ENCODE data around the gene KCNK15. TPM values are rescaled to one million over a fixed set of nuclear protein-coding genes. Genes with fewer than 3 reads are reported as not detected.

Gene KCNK15
- total RNA-seq, 1 experiment from 2014 or later: not detected

GRCh38 chr20:44788706-44789456 lies 43.2 kb downstream of the KCNK15 start:
- no peak for DNase-seq (ENCODE audit: low spot score)

DNA sequence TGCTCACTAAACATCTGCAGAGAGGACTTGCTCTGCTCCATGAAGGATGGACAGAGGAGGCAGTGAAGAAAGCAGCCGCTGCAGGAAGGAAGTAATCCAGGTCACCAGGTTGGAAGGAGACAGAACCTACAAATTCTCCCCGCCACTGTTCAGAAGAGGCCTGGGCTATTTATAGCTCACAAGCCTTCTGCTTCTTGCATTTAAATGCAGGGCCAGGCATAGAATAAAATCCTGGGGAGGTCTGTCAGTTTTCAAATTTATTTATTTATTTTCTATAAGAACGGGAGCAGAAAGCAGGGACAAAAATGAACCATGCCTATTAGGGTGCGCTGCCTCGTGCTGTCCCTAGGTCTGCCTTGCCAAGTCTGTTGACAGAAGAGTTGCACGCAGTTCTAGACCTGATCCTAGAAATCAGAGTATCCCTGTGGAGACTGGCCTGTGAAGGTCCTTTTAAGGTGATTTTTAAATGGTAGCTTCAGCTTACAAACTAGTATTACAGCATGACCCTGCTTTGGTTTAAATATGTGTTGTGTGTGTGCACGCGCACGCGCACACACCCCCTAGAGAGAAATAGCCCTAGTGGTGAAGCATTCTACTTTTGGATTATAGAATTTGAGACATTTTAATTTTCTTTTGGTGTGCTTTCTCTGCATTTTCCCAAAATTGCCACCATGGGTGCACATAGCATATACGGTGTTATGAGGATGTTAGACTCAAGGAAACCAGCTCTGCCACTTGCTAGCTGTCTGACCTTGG lies 45.2 kb downstream of the KCNK15 start:
- no peak for DNase-seq (ENCODE audit: low spot score)

DNA sequence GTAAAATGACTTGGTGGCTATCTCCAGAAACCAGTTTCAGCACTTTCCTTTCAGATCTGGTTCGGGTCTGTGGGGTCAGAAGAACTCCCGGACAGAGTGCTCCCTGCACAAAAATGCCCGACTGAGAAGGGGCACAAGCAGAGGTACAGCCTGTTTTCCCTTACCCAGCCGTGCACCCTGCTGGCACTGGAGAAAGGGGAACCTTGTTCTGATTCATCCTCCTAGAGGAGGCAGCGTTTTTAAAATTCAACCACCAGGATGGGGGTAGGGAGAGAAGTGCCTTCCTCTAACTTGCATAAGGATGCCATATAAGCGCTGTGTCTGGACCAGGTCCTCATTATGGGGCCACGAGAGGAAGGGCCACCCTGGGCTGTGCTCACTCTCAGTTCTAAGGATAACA lies 47.1 kb downstream of the KCNK15 start:
- no peak for DNase-seq (ENCODE audit: low spot score)

GRCh38 chr20:44795836-44796235 lies 50.2 kb downstream of the KCNK15 start:
- DNase-seq (ENCODE audit: low spot score): no peak

- DNase-seq (ENCODE audit: low spot score): no peak
Measured at GRCh38 chr20:44796311-44796710, 50.6 kb downstream of the KCNK15 start.

GRCh38 chr20:44796758-44797457 lies 51.2 kb downstream of the KCNK15 start:
- no peak for DNase-seq (ENCODE audit: low spot score)

- DNase-seq (ENCODE audit: low spot score): no peak
Measured at GRCh38 chr20:44799691-44800090, 54.0 kb downstream of the KCNK15 start.

DNA sequence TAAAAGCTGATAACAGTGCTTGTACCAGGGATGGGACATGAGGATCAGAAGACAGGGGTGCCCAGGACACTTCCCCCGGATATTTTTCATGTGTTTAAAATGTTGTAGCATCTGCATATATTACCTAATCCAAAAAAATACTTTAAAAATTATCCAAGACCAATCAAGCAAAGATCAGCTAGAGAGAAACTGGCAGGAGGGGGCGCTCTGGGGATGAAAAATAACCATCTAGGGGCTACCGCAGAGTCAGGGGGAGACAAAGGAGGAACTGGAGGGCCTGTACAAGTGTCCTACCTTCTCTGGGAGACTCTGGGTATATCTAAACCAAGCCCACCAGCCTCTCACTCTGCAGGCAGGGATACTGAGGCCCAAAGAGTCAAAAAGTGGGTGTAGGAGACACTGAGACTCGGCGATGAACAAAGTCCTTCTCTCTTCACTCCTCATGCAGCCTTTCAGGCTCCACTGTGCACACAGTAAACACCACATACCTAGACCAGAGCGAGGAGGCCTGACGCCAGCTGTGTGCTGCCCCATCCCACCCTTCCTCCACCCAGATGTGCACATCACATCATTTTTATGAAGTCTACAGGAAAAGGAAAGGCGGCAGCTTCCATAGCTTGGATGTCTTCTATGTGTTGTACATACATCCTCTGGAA lies 54.9 kb downstream of the KCNK15 start:
- no peak for DNase-seq (ENCODE audit: low spot score)

Other genes starting within 250 kb of the KCNK15 start
- gene SERINC3, start 223.8 kb upstream of the KCNK15 start, total RNA-seq (2014; rRNA removed; shearing (Covaris generic)): 88.0 and 103 TPM in 2 replicates
- gene PKIG, start 163.3 kb upstream of the KCNK15 start, total RNA-seq (2014; rRNA removed; shearing (Covaris generic)): 139 and 149 TPM in 2 replicates
- gene ADA, start 94.2 kb upstream of the KCNK15 start, total RNA-seq (2014; rRNA removed; shearing (Covaris generic)): 5.3 and 8.0 TPM in 2 replicates
- not detected in 2 replicates for gene CCN5, start 30.5 kb upstream of the KCNK15 start, total RNA-seq (2014; rRNA removed; shearing (Covaris generic))
- 0.02 TPM in 1 of 2 replicates, not detected in the other for gene RIMS4, start 64.7 kb downstream of the KCNK15 start, total RNA-seq (2014; rRNA removed; shearing (Covaris generic))
- gene YWHAB, start 139.8 kb downstream of the KCNK15 start, total RNA-seq (2014; rRNA removed; shearing (Covaris generic)): 101 and 108 TPM in 2 replicates
- 6.0 and 9.1 TPM in 2 replicates for gene PABPC1L, start 164.2 kb downstream of the KCNK15 start, total RNA-seq (2014; rRNA removed; shearing (Covaris generic))
- 105 and 107 TPM in 2 replicates for gene TOMM34, start 214.5 kb downstream of the KCNK15 start, total RNA-seq (2014; rRNA removed; shearing (Covaris generic))
- gene STK4, start 220.6 kb downstream of the KCNK15 start, total RNA-seq (2014; rRNA removed; shearing (Covaris generic)): 17.7 and 21.3 TPM in 2 replicates